Pancreas (tissue), 10 donors: ENCODE measurements around the gene BCORL1. TPM values are rescaled to one million over a fixed set of nuclear protein-coding genes. Genes with fewer than 3 reads are reported as not detected.
A peak's percentile ranks its signal among the peaks of the same experiment; 100 is the strongest.

Experiments
- ATAC-seq, 4 donors: fragments of 200-7000 bp; cut with Tn5 transposase; one replicate each; pipeline versions ENCODE4 v1.8.0 to v1.9.1; 2020; ENCODE audit warnings: mild to moderate bottlenecking in 4 of 4, moderate library complexity in 4 of 4
- DNase-seq, 6 donors: peaks; one replicate each; pipeline ENCODE4 v3.0.0-alpha.2; 2020
- FAIRE-seq: peaks from 2 replicates; lab custom pipeline; 2012; peaks lifted over from hg19 to GRCh38; lab: Jason Lieb, UNC
- H3K27ac ChIP-seq, 4 donors: fragments of 200-600 bp; sonication (generic); 1 replicate in 3 of 4; 2 replicates in 1 of 4; pipeline versions ENCODE4 v1.5.0 to v1.8.0; 2020
- H3K27me3 ChIP-seq, 4 donors: fragments of 200-600 bp; one replicate each; pipeline ENCODE4 v1.8.0; 2021
- H3K36me3 ChIP-seq, 3 donors: fragments of 200-600 bp; sonication (generic) in 1 of 3; one replicate each; pipeline versions ENCODE4 v1.5.0 to v1.8.0; 2020 to 2021
- H3K4me1 ChIP-seq, 3 donors: fragments of 200-600 bp; one replicate each; pipeline ENCODE4 v1.8.0; 2021
- H3K4me3 ChIP-seq, 4 donors: fragments of 200-600 bp; sonication (generic) in 2 of 4; one replicate each; pipeline versions ENCODE4 v1.5.0 to v1.8.0; 2020 to 2021
- H3K9me3 ChIP-seq, 4 donors: fragments of 200-600 bp; one replicate each; pipeline ENCODE4 v1.8.0; 2021
- WGBS, 2 donors: extraction: QIAGEN DNeasy Blood & Tissue Kit; methylation state at CpG; one replicate each; pipeline ENCODE4 v1.1.7; 2013; 5-methylcytosine and 5-hydroxymethylcytosine counted together
- intact Hi-C, 3 donors: fragments of 100-400 bp; cut with DNase I; formaldehyde crosslinking; loops; one replicate each; pipeline versions ENCODE4 v1.11.1 to v1.14.2; 2022
- polyA plus RNA-seq, 2 donors: library from polyadenylated mRNA; stranded (reverse); fragments of 200-250 nt; gene quantifications; one replicate each; pipeline ENCODE4 v1.2.3, GENCODE V29; 2013
- total RNA-seq, 6 donors: library from RNA; stranded (reverse); fragmentation: NEBNext Ultra II Directional in 4 of 6; extraction: Animal tissue kit (Norgen Biotek cat#: 25700) in 4 of 6; gene quantifications; one replicate each; pipeline versions ENCODE4 v1.2.1 to v1.2.4, GENCODE V29; 2021 to 2023
- TF ChIP-seq, protein P1 (sequence below), 4 donors: fragments of 200-600 bp; sonication (generic) in 3 of 4; IDR thresholded peaks; one replicate each; pipeline versions ENCODE4 v1.5.0 to v1.8.0; 2021; ENCODE audit warnings: antibody characterized with exemption in 4 of 4
- donor health status: healthy with polysubstance abuse.
- donor health status: DM: no; HTN: no; CAD: no; lungs with moderate emphysema.
- donor health status: DM: no; HTN: no; CAD: no.
- donor health status: control.
- donor health status: control.
- donor health status: Bipolar disorder and iron deficiency.
- donor health status: DM: yes; HTN: yes; CAD: no.
- donor health status: DM: no; HTN: no; CAD: no.
- donor health status: DM: no; HTN: no; CAD: no.
- donor health status: DM: yes; HTN: yes; CAD: no.

The BCORL1 gene
- total and polyA plus RNA-seq, 8 donors: 1.7 to 11.1 (median 5.6) TPM

DNA sequence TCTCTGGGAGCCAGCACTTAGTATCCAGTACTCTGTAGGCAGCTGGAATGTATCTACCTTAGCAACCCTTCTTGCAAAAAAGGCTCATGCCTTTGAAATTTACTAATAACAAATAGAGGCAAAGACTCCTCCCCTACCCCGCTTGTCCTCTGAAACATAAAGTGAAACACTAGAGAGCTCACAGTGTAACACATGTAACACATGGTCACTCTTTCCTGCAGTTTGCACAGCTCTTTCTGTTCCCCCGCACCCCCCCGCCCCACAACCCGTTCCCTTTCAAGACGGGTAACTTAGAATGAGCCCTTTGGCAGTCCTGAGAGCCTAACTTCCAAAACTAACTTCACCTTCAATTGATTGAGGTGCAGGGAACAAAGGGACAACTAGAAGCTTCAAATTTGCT is 6.0 kb upstream of the BCORL1 start:
- Histone ChIP-seq H3K27me3 (no peaks in the 10 kb centered on the region), H3K36me3 (no peaks in the 10 kb centered on the region), H3K4me3 (no peak overlapping the region), H3K4me1 (no peaks in the 10 kb centered on the region), H3K9me3 (no peaks in the 10 kb centered on the region), H3K27ac (no peak overlapping the region)
- DNase-seq (no peak), FAIRE-seq (no peak), ATAC-seq (no peak)
- WGBS, 2 donors: 61 to 74% methylated on average over 5 of the region's 5 CpGs
- TF ChIP-seq, protein P1, sequence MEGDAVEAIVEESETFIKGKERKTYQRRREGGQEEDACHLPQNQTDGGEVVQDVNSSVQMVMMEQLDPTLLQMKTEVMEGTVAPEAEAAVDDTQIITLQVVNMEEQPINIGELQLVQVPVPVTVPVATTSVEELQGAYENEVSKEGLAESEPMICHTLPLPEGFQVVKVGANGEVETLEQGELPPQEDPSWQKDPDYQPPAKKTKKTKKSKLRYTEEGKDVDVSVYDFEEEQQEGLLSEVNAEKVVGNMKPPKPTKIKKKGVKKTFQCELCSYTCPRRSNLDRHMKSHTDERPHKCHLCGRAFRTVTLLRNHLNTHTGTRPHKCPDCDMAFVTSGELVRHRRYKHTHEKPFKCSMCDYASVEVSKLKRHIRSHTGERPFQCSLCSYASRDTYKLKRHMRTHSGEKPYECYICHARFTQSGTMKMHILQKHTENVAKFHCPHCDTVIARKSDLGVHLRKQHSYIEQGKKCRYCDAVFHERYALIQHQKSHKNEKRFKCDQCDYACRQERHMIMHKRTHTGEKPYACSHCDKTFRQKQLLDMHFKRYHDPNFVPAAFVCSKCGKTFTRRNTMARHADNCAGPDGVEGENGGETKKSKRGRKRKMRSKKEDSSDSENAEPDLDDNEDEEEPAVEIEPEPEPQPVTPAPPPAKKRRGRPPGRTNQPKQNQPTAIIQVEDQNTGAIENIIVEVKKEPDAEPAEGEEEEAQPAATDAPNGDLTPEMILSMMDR (IDR thresholded peaks at IDR 0.05): no peak
- intact Hi-C loops: no loop called here

DNA sequence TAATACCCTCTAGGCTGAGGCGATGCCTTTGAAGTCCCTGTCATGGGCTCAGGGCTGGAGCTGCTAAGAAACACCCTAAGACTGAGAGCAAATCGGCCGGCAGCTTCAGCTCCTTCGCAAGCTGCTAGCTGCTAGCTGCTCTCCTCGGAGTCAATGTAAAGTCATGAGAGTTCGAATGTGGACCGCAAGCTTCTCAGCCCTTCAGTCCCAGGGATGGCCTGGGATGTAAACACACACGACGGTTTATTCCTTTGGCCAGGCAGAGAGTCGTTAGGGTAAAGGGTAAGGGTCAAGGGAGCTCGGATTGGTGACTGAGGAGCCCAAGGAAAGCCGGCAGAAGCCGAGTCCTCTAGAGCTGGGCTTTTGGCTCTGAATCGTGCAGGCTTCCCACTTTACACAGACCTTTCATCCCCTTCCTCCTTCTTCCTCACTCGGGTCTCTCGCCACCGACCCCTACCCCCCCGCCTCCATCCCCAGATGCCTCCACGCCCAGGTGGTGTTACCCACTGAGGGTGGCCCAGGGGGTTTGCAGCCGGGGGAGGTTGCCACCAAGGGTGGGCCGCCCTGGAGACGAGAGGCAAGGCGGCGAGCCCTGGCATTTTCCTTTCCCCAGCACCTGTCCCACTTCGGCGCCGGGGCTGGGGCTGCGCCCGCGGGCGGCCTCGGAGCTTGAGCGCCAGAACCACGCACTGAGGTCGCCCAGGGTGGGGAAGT is 3.1 kb upstream of the BCORL1 start:
- H3K27ac ChIP-seq: peak overlapping the region in 3 of 4 donors; percentile 10 to 63 (median 41)
- no peaks in the 10 kb centered on the region for H3K4me1 ChIP-seq
- DNase-seq (peak in 3 of 6 donors; percentile 37 to 74 (median 61)), ATAC-seq (no peak), FAIRE-seq (no peak)
- no peaks in the 10 kb centered on the region for H3K27me3 ChIP-seq
- intact Hi-C loops: no loop called here
- no peaks in the 10 kb centered on the region for H3K36me3 ChIP-seq
- H3K9me3 ChIP-seq: no peaks in the 10 kb centered on the region
- 18 to 41% methylated on average over 35 of the region's 35 CpGs for WGBS, 2 donors
- TF ChIP-seq, protein P1 (IDR thresholded peaks at IDR 0.05): no peak
- no peak overlapping the region for H3K4me3 ChIP-seq

DNA sequence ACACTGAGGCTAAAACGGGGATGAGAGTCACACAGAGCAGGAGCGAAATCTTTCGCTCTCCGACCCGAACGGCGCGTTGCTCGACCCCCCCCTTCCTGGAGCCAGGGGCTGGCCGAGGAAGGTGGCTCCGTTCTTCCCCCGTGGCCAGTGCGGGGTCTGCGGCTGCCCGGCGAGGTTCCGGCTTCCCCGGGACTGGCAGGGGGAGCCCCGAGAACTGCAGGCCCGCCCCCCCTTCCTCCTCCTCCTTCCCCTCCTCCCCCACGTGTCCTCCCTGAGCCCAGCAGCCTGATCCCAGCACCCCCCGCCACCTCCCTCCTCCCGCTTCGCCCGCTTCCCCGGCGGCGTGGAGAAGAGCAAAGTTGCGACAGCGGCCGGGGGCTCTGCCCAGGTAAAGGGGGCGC is 2.4 kb upstream of the BCORL1 start:
- FAIRE-seq (no peak), ATAC-seq (peak; percentile 21 to 30 (median 24)), DNase-seq (peak; percentile 23 to 81 (median 51))
- Histone ChIP-seq H3K36me3 (no peaks in the 10 kb centered on the region), H3K4me1 (no peaks in the 10 kb centered on the region), H3K27me3 (no peaks in the 10 kb centered on the region), H3K27ac (peak overlapping the region in 3 of 4 donors; percentile 22 to 63 (median 41)), H3K9me3 (no peaks in the 10 kb centered on the region), H3K4me3 (peak overlapping the region in 1 of 4 donors; percentile 23)
- WGBS, 2 donors: 1 to 41% methylated on average over 20 to 30 of the region's 32 CpGs
- intact Hi-C loops: no loop called here
- TF ChIP-seq, protein P1 (IDR thresholded peaks at IDR 0.05): no peak

DNA sequence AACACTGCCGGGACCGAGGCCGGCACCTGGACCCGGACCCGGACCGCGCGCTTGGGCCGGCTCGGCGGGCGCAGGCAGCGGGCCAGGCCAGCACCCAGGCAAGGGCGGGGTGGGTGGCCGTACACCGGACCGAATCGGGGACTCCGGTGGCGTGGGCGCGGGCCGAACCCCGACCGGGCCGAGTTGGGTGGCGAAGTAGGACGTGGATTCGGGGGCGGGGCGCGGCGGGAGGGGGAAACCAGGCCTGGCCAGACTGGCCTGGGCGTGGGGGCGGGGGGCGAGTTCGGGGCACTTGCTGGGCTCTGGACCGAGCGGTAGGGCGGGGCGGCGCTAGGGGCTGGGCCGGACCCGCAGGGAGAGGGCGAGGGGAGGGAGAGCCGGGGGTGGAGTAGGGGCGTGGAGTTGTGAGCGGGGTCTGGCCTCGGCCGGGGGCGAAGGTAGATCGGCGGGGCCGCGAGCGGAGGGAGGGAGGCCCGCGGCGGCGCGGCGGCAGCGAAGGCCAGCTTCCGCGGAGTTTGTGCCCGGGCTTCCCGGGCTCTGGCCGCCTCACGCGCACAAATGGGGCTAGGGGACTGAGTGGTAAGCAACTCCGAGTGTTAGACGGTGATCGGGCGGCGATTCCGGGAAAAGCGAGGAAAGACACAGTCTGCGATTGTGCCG is 1.8 kb upstream of the BCORL1 start:
- FAIRE-seq (no peak), DNase-seq (peak; percentile 56 to 81 (median 75)), ATAC-seq (peak; percentile 28 to 59 (median 47))
- Histone ChIP-seq H3K4me3 (peak overlapping the region in 1 of 4 donors; percentile 23), H3K4me1 (no peaks in the 10 kb centered on the region), H3K36me3 (no peaks in the 10 kb centered on the region), H3K27me3 (no peaks in the 10 kb centered on the region), H3K9me3 (no peaks in the 10 kb centered on the region), H3K27ac (peak overlapping the region in 3 of 4 donors; percentile 22 to 63 (median 41))
- TF ChIP-seq, protein P1 (IDR thresholded peaks at IDR 0.05): no peak
- WGBS, 2 donors: 0 to 39% methylated on average over 41 to 77 of the region's 79 CpGs
- intact Hi-C loops: no loop called here

DNA sequence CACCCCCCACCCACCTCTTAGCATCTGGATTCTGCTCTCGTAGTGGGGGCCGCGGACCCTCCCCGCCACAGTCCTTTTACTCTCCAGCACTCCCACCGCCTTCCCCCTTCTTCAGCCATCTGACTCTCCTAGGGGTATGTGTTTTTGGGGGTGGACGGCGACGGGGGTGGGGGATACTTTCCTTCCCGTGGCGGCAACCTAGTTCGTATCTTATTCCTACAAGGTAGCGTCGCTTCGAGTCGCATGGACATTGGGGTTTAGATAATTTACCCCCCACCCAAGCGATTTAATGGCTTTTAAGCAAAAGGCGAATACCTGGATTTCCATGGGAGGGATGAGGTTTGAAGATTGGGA is 1.3 kb upstream of the BCORL1 start:
- 0 to 38% methylated on average over 13 to 17 of the region's 17 CpGs for WGBS, 2 donors
- Histone ChIP-seq H3K4me1 (no peaks in the 10 kb centered on the region), H3K4me3 (peak overlapping the region in 1 of 4 donors; percentile 12), H3K27ac (peak overlapping the region in 1 of 4 donors; percentile 63), H3K27me3 (no peaks in the 10 kb centered on the region), H3K9me3 (no peaks in the 10 kb centered on the region), H3K36me3 (no peaks in the 10 kb centered on the region)
- DNase-seq (no peak), FAIRE-seq (no peak), ATAC-seq (no peak)
- TF ChIP-seq, protein P1 (IDR thresholded peaks at IDR 0.05): no peak
- intact Hi-C loops: no loop called here
